8988T (cell line): Measurements from ENCODE around the gene TMEM238L.
"Not testable (repeated sequence)": the region's sequence is repeated elsewhere in the genome, so short reads cannot be mapped to it uniquely, and the experiment has no call there.

Experiments used
- DNase-seq: peaks from one replicate; pipeline ENCODE4 v3.0.0; 2011

TMEM238L gene

DNA sequence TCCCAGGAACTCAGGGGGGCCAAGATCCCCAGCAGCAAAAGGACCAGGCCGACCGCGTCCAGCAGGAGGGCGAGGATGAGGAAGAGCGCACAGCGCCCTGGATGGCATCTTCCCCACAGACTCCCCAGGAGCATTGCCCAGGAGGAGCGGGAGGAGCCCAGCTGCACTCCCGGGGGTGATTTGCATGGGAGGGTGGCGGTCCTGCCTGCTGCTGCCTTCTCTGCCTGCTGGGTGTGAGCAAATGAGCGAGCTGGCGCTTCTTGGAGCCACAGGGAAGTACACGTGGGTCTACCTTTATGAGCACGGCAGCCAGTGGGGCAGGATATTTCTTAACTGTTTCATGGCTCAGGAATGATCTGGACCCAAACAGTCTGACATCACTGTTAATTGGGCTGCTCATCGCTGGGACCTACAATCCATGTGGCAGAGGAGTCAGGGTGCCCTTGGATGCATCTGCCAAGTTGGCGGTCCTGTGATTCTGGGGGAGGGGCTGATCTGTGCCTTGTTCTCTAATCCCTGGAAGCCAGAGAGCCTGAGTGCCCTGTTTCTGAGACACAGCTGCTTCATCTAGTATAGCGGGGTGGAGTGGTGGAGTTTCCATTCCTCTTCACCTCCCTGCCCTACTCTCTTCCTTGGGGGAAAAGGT is at the start of gene TMEM238L:
Gene TMEM238L (minus strand): TSS at position 270 of the 646 bp plus-strand sequence. CDS start 136 bp downstream, at position 134.
- no peak for DNase-seq

GRCh38 chr17:10846636-10847035 is 42.7 kb upstream of the TMEM238L start:
- DNase-seq: not testable (repeated sequence)

DNA sequence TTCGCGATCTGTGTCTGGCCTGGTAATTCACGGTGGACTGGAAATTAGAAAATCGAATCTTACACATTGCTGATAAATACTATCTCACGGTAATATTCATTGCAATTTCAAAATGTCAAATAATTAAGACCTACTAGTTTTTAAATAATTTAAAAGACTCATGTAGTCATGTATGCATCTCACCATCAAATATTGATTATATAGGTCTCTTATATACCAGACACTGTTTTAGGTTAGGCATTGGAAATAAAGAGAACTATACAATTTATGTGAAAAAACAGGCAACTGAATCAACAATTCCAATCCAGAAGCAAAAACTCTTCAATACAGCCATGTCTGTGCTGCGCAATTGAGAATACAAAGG is 41.5 kb upstream of the TMEM238L start:
- DNase-seq: no peak

DNA sequence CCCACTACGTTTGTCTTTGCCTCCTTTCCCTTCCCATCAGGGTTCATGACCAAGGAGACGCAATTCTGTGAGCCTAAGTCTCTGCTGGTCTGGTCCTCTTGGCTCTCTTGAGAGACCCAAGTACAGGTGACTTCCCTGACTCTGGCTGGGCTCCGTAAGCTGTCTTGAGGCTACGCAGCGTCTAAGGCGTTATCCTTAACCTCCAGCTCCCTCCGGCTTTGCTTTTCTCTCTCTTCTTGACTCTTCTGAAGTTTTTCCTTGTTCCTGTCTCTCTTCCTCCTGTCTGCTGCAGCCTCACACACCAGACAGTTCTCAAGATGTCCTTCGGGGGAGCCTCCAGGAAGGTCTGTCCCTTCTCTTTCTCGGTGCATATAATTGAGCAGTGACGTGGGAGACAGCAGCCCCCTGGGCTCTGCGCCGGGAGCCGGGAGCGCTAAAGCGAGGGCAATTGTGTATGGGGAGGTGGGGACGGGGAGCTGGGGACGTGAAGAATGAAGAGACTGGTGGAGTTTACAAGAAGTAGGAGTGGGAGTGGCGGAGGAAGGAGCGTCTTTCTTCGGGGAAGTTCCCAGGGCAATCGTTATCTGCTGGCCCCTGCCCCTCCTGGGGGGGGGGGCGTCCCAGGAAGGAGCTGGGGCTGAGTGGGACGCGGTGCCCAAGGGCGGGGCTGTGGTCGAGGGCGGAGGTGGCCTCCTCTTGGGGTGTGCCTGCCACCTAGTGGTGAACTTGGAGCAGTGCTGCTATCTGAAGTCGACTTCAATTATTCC is 40.9 kb upstream of the TMEM238L start:
- peak; percentile 63 for DNase-seq

GRCh38 chr17:10843811-10844210 is 39.9 kb upstream of the TMEM238L start:
- no peak for DNase-seq

DNA sequence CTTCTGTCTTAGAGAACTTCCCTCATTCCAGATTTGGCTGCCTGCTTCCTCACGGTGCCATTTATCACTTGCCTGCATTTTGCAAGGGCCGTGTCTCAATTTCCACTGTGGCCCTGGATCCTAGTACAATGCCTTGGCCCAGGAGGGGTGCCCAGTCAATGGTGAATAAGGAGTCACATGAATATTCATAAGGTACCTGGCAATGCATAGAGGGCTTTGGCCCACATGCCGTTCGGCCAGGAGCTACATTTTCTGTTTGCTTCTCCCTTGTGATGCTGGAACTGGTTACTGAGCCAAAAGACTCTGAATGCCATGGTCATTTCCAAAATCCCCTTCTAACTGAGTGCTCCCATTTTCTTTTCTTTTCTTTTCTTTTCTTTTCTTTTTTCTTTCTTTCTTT is 38.8 kb upstream of the TMEM238L start:
- no peak for DNase-seq

DNA sequence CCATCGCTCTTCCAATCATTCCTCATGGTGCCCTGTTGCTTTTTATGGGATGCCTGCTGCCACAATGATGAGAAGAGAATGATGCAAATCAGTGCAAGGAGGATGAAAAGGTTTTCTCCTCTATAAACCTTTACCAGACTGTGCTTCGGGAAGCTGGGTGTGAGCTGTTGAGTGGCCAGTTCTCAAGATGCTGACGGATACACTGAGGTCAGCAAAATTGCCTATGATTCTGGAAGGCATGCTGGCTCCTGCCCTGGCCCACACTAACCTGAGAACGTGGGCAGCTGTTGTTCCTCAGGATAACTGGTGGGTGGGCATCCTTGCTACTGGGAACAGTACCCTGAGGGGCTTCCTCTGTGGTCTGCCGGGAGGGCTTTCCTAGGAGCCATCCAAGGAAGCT is 34.8 kb upstream of the TMEM238L start:
- no peak for DNase-seq

- no peak for DNase-seq
Measured at GRCh38 chr17:10837921-10838320, 34.0 kb upstream of the TMEM238L start, which contains the start of gene PIRT. PIRT (minus strand) TSS chr17:10838087; CDS start chr17:10825645, 12,442 bp downstream.

DNA sequence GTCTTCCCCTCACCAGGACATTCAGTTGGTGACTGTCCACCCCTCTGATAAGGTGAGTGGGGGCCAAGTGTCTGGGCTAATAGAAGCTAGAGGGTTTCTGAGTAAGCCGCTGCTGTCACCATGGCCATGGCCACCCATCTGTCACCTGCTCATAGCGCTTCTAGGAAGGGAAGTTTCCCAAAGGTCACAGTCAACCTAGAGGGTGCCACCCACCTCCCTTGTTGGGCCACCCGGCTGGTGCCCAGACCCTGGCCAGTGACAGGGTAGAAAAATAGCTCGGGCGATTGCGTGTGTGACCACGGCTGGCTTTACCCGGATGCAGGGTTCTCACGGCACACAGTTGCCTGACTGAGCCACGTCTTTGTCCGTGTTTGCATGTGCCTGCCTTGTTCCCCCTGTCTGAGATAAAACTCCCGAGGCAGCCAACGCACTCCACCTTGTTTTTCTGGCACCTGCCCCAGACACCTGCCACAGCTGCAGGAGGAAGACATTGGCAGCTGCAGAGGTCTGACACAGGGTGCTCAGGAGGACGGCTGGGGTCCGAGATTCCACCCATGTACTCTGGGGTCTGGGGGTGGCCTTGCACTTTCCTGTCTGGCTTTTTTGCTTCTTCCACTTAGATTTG is 33.2 kb upstream of the TMEM238L start:
- no peak for DNase-seq

DNA sequence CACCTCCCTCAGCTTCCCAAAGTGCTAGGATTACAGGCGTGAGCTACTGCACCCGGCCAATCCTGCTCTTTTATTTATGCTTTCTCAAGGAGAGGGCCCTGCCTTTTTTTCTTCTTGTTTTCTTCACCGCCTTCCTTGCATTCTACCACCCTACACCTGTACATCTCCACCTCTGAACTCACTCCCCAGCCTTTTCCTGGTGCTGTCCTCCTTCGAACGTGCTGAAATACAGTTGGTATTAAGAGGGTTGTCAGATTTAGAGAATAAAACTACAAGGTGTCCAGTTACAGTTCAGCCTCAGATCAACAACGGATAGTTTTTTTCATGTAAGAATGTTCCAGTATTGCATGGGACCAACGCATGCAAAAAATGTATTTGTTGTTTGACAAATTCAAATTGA is 32.2 kb upstream of the TMEM238L start:
- no peak for DNase-seq

DNA sequence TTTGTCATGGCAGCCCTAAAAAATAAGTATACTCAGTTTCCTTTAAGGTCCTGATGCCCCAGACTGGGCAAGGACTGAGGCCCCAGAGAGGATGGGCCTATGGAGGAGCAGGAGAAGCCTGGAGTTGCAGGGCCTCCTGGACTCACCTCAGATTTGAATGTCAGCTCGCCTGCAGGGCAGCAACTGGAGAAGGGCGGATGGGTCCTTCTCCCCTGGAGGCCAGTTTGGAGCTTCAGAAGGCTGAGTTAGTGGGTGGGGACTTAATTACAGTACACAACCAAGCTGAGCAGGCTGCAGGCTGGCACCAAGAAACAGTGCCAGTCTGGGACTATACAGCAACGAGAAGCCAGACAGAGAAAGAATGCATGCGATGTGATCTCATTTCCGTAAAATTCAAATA is 27.8 kb upstream of the TMEM238L start:
- no peak for DNase-seq

- no peak for DNase-seq
Measured at GRCh38 chr17:10827898-10828552, 24.1 kb upstream of the TMEM238L start.

GRCh38 chr17:10824874-10825273 is 21.0 kb upstream of the TMEM238L start:
- DNase-seq: no peak

- no peak for DNase-seq
Measured at GRCh38 chr17:10821770-10822169, 17.9 kb upstream of the TMEM238L start.

- no peak for DNase-seq
Measured at GRCh38 chr17:10821054-10821453, 17.2 kb upstream of the TMEM238L start.

GRCh38 chr17:10815319-10815718 is 11.4 kb upstream of the TMEM238L start:
- no peak for DNase-seq

DNA sequence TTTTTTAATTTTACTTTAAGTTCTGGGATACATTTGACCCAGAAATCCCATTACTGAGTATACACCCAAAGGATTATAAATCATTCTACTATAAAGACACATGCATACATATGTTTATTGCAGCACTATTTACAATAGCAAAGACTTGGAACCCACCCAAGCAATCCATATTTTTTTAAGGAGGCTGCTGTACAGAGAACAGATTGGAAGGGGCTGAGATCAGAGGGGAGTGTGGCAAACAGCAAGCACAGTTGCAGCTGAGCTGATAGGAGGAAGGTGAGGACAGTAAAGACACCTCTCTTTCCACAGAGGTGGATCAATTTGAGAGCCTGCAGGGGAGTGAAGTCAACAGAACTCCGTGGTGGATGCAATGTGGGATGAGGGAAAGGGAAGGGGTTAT is 10.2 kb upstream of the TMEM238L start:
- no peak for DNase-seq

DNA sequence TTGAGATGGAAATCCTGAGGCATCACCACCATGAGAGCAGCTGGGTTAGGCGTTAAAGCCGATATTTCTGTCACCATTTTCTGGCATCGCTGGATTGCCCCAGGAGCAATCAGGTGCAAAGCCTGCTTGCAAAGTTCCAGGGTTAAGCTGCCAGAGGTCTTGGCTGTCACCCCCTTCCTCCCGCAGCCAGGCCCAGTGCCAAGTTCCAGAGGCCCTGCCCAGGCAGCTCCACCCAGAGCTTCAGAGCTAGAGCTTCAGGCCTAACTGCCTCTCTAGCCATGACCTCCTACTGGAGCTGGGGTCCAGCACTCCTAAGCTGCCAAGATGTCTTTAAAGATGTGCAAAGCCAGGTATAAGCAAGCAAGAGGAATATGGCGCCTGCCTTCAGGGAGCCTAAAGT is 8.8 kb upstream of the TMEM238L start:
- no peak for DNase-seq

DNA sequence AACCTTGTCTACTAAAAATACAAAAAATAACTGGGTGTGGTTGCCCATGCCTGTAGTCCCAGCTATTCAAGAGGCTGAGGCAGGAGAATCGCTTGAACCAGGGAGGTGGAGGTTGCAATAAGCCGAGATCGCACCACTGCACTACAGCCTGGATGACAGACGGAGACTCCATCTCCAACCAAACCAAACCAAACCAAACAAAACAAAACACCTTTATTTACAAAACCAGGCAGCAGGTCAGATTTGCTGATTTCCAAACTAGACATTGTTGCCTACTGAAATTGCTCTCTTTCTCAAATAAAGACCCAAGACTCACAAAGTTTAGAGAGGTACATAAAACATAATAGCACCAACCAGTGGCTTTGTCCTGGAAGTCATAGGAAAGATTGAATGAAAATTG is 5.7 kb upstream of the TMEM238L start:
- no peak for DNase-seq

GRCh38 chr17:10807704-10808128 is 3.8 kb upstream of the TMEM238L start:
- DNase-seq: no peak

DNA sequence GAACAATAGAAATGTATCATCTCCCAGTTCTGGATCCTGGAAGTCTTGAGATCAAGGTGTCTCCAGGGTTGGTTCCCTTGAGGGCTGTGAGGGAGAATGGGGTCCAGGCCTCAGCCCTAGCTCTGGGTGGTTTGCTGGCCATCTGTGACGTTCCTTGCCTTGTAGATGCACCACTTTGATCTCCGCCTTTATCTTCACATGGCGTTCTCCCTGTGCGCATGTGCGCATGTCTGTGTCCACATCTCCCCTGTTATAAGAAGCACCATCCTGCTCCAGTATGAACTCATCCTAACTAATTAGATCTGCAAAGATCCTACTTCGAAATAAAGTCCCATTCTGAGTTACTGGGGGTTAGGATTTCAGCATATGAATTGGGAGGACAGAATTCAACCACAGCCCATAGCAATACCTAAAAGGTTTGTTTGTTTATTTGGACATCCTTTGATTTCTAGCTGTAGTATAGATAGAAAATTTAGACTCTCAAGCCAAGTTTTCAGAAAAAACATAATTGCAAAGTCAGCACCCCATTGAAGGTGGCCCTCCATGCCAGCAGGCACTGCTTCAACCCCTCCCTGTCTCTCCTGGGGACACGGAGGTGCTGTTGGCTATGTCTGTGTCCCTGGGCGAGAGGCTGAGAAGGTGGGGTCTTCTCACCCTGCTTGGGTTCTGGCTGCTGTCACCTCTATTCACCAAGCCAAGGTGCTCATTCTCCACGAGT is 2.8 kb upstream of the TMEM238L start:
- no peak for DNase-seq

GRCh38 chr17:10805911-10806310 is 2.0 kb upstream of the TMEM238L start:
- DNase-seq: no peak

- DNase-seq: no peak
Measured at GRCh38 chr17:10804546-10804945, 647 bp upstream of the TMEM238L start.
